A549 treated with Hydrocortisone at 1 μM for 4 hours (cell line): ENCODE data around the gene APOC3. TPM values are rescaled to one million over a fixed set of nuclear protein-coding genes. Genes with fewer than 3 reads are reported as not detected.

Experiments
- total RNA-seq: library from RNA; stranded (reverse); fragments of 200-300 nt; extraction: Qiagen RNA extraction; gene quantifications from 5 replicates; pipeline ENCODE4 v1.2.3, GENCODE V29; 2022

The APOC3 gene
- total RNA-seq = not detected in 5 replicates

DNA sequence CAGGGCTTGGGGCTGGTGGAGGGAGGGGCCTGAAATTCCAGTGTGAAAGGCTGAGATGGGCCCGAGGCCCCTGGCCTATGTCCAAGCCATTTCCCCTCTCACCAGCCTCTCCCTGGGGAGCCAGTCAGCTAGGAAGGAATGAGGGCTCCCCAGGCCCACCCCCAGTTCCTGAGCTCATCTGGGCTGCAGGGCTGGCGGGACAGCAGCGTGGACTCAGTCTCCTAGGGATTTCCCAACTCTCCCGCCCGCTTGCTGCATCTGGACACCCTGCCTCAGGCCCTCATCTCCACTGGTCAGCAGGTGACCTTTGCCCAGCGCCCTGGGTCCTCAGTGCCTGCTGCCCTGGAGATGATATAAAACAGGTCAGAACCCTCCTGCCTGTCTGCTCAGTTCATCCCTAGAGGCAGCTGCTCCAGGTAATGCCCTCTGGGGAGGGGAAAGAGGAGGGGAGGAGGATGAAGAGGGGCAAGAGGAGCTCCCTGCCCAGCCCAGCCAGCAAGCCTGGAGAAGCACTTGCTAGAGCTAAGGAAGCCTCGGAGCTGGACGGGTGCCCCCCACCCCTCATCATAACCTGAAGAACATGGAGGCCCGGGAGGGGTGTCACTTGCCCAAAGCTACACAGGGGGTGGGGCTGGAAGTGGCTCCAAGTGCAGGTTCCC lies at the start of gene APOC3:
Gene APOC3 (plus strand): TSS at position 383 of the 659 bp plus-strand sequence. CDS start 676 bp downstream, outside the sequence.

DNA sequence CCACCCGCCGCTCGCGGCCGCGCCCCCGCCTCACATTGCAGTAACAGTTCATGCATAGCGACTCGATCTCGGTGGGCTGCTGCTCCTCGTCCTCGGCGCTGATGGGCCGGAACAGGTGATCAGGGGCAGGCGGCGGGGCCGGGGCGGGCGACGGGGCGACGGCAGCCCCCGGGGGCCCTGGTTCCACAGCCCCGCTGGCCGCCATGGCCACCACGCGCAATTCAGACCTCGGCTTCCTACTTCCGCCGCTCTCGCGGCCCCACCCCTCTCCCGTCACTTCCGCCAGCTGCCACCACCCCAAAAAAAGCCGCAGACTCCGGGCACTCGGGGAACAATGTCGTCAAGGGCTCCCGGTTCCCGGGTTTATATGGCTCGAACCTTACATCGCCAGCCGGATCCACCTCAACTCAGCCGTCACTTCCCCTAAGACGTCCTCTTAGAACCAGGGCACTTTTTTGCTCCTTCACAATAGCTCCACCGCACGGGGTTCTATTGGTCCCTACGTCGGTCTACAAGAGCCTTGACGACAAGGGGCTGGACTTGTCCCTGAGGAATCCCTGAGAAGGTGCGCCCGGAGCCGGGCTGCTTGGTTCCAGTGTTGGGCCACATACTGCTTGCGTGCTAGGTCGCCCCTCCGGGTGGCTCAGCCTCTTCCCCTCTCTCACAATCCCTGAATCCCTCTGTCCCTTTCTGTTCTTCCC lies 41.8 kb upstream of the APOC3 start, which contains the start of gene ZPR1:
Gene ZPR1 (minus strand): TSS at position 238 of the 701 bp plus-strand sequence. CDS start 33 bp downstream, at position 205.

DNA sequence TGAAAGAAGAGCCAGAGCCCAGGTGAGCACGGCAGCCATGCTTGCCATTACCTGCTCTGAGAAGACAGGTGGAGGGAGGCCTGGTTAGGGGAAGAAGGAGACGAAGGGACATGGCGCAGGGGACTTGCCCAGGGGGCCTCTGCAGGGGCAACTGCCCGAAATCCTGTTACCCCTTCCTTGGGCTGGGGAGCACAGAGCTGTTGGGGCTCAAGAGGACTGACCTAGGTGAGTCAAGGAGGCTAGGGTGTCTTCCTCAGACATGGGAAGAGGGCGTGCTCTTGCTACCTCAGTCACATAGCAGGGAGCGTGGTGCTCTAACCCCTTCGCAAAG lies 37.9 kb upstream of the APOC3 start, which contains the start of gene APOA5:
Gene APOA5 (minus strand): TSS at position 67 of the 331 bp plus-strand sequence. CDS start 19 bp downstream, at position 48.

DNA sequence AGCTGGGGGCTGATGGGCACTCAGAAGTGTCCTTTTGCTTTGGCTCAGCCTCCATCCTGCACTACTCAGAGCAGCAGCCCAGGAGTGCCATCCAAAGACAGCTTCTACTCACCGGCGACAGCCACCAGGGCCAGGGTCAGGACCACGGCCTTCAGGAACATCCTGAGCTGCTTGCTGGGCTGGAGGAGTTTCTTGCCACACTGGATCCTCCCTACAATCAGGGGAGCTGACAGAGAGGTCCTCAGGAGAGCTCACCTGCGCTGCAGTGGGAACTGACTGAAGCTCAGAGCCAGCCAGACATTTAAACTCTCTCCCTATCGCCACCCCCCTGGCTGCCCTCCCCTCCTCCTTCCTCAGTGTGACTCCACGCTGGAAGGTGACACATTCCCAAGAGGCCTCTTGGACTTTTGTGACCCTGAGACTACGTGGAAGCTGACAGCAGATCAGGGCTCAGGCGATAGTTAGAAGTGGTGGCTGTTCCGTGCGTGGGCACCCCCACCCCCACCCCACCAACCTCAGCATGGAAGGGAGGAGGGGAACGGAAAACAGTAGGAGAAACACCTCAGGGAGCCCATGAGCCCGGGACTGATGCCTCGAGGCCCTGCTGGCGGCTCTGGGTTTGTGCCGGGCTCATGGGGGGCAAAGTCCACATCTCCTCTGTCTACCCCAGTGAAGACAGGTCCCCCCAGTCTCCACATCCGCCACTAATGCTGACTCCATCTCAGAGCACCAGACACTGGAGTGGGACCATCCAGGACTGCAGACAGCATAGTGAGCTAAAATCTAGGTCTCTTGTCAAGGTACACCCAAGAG lies 6.5 kb upstream of the APOC3 start, which contains the start of gene APOA4:
Gene APOA4 (minus strand): TSS at position 274 of the 813 bp plus-strand sequence. CDS start 113 bp downstream, at position 161.

DNA sequence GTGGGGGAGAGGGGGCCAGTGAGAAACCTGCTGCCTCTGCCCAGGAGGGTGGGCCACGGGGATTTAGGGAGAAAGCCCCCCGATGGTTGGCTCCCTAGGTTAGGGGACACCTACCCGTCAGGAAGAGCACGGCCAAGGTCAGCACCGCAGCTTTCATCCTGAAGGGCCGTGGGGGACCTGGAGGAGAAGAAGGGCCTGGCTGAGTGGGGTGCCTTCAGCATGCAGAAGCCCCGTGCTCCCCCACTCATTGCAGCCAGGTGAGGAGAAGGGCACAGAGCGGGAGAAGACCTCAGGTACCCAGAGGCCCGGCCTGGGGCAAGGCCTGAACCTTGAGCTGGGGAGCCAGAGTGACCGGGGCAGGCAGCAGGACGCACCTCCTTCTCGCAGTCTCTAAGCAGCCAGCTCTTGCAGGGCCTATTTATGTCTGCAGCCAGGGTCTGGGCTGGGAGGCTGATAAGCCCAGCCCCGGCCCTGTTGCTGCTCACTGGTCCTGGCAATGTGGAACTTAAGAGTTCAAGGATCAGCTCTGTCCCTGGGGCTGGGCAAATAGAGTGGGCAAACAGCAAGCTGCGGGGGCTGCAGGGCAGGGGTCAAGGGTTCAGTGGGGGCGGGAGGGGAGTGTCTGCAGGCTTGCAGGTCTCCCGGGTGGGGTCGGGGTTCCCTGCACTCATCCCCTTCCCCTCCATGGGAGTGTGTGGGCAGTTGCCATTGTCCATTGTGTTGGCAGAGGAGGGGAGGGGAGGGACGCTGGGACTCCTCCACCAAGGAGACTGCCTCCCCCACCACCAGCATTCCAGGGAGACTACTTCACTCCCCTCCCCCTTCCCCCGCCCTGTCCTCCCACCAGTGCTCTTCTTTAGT lies 7.8 kb downstream of the APOC3 start, which contains the start of gene APOA1:
Gene APOA1 (minus strand): TSS at position 392 of the 861 bp plus-strand sequence. CDS start 235 bp downstream, at position 157.

Other genes with a start within 250 kb of the APOC3 start
- gene BUD13, start 56.9 kb upstream of the APOC3 start, total RNA-seq = 10.1 to 13.2 TPM (median 11.6 TPM) in 5 replicates
- 52.5 to 63.6 TPM (median 62.7 TPM) in 5 replicates for gene ZPR1, start 41.9 kb upstream of the APOC3 start, total RNA-seq
- gene APOA5, start 38.0 kb upstream of the APOC3 start, total RNA-seq = not detected in 5 replicates
- not detected in 5 replicates for gene APOA4, start 6.6 kb upstream of the APOC3 start, total RNA-seq
- gene APOA1, start 7.7 kb downstream of the APOC3 start, total RNA-seq = 0.09 to 0.67 TPM (median 0.36 TPM) in 5 replicates